D721Med (cell line): ENCODE measurements around the gene HS6ST3.

Source experiments
- DNase-seq: peaks from one replicate; pipeline ENCODE4 v3.0.0; 2011; ENCODE audit warnings: low spot score; ENCODE audit not compliant: insufficient read length
- FAIRE-seq: peaks from 2 replicates; lab custom pipeline; 2011; peaks lifted over from hg19 to GRCh38; lab: Jason Lieb, UNC
- TF ChIP-seq, protein P1 (sequence below): IDR thresholded peaks from 2 replicates; pipeline ENCODE4 v1.5.1; 2012; ENCODE audit warnings: mild to moderate bottlenecking, control low read depth; ENCODE audit not compliant: insufficient read depth; ENCODE audit errors: missing control alignments

HS6ST3 gene

GRCh38 chr13:96081888-96082287, 8.0 kb upstream of the HS6ST3 start:
- FAIRE-seq (no peak), DNase-seq (no peak)
- TF ChIP-seq, protein P1, sequence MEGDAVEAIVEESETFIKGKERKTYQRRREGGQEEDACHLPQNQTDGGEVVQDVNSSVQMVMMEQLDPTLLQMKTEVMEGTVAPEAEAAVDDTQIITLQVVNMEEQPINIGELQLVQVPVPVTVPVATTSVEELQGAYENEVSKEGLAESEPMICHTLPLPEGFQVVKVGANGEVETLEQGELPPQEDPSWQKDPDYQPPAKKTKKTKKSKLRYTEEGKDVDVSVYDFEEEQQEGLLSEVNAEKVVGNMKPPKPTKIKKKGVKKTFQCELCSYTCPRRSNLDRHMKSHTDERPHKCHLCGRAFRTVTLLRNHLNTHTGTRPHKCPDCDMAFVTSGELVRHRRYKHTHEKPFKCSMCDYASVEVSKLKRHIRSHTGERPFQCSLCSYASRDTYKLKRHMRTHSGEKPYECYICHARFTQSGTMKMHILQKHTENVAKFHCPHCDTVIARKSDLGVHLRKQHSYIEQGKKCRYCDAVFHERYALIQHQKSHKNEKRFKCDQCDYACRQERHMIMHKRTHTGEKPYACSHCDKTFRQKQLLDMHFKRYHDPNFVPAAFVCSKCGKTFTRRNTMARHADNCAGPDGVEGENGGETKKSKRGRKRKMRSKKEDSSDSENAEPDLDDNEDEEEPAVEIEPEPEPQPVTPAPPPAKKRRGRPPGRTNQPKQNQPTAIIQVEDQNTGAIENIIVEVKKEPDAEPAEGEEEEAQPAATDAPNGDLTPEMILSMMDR = no peak

- DNase-seq = no peak
- FAIRE-seq = no peak
- TF ChIP-seq, protein P1 = no peak
Measured at GRCh38 chr13:96082640-96083039, 7.3 kb upstream of the HS6ST3 start.

DNA sequence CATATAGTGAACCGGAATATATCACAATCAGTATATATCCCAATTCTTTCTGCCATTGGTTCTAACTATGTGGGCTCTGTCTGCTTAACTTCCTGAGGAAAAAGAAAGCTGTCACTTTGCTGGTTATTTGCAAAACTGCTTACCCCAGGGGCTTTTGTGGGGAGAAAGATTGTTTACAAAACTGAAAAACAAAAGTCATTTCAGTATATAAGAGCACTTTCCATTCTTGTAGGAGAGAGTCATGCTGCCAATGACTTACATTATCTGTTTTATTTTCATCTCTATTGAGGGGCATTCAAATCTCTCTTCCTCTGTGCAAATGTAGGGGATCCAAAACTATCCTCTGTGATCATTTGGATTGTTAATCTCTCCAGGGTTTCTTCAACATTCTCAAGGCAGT, 3.2 kb upstream of the HS6ST3 start:
- TF ChIP-seq, protein P1 = no peak
- no peak for FAIRE-seq
- DNase-seq = no peak

- TF ChIP-seq, protein P1 = no peak
- FAIRE-seq (no peak), DNase-seq (no peak)
Measured at GRCh38 chr13:96089139-96089538, 768 bp upstream of the HS6ST3 start.

GRCh38 chr13:96090240-96091101, 564 bp downstream of the HS6ST3 start:
- TF ChIP-seq, protein P1 = no peak
- no peak for FAIRE-seq
- DNase-seq = no peak

- TF ChIP-seq, protein P1 = no peak
- DNase-seq (peak; percentile 15), FAIRE-seq (peak; percentile 56)
Measured at GRCh38 chr13:96091164-96092117, 1.5 kb downstream of the HS6ST3 start.
